ENCODE data around the gene NEUROD2.

Gene NEUROD2

GRCh38 chr17:39607851-39608130, at the start of gene NEUROD2:
Gene NEUROD2, minus strand, starts transcription at chr17:39607920. Its CDS starts 1,321 bp downstream, at chr17:39606599.
- no peak for DNase-seq

- no peak for DNase-seq
Measured at GRCh38 chr17:39655105-39655504, 47.4 kb upstream of the NEUROD2 start.

DNA sequence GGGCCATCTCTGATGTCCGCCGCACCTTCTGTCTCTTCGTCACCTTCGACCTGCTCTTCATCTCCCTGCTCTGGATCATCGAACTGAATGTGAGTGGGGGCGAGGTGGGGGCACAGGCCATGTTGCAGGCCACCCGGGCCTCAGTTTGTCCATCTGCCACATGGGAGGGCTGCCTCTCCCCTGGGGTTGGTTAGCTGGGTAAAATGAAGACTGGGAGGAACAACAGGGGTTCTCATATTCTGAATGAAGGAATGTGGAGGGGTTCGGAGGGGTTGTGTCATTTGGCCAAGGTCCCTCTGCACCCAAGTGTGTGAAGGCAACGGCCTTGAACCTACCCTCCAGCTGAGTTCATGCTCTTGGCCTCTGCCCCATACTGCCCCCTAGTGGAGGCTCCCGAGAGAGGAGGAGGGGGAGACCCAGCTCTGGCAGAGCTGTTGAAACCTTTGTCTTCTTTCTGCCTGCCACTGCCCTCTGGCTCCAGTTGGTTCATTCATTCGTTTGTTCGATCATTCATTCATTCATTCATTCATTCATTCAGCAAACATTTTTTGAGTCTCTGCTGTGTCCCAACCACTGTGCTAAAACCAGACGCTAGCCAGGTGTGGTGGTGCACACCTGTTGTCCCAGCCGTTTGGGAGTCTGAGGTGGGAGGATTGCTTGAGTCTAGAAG, 46.1 kb upstream of the NEUROD2 start:
- DNase-seq, result peak; percentile 52

- no peak for DNase-seq
Measured at GRCh38 chr17:39653316-39653661, 45.6 kb upstream of the NEUROD2 start.

- DNase-seq, result peak; percentile 74
Measured at GRCh38 chr17:39652587-39653315, 45.0 kb upstream of the NEUROD2 start.

DNA sequence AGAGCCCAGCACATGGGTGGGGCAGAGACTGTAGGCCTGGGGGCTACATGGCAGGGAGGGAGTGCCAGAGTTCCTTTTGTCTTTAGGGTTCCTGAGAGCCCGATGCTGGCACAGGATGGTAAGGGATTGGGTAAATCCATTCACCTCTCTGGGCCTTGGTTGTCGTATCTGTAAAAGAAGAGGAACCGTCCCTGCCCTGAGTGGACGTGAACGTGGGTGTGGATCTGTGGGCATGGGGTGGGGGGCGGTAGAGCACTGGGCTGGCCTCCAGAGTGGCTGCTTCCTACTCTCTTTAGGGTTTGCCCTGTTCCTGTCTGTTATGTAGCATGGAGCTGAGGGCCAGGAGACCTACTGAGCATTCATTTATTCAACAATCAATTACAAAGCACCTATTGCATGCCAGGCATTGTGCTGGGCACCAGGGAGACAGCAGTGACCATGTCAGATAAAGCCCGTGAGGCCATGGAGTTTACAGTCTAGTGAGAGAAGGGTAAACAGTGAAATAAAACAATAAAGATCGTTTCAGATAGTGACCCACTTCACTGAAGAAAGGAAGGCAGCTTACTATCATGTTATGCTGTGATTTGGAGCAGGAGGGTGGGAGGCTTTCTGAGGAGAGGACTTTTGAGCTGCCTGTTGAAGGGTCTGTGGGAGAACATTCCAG, 44.3 kb upstream of the NEUROD2 start:
- no peak for DNase-seq

GRCh38 chr17:39650121-39650579, 42.4 kb upstream of the NEUROD2 start:
- DNase-seq, result no peak

DNA sequence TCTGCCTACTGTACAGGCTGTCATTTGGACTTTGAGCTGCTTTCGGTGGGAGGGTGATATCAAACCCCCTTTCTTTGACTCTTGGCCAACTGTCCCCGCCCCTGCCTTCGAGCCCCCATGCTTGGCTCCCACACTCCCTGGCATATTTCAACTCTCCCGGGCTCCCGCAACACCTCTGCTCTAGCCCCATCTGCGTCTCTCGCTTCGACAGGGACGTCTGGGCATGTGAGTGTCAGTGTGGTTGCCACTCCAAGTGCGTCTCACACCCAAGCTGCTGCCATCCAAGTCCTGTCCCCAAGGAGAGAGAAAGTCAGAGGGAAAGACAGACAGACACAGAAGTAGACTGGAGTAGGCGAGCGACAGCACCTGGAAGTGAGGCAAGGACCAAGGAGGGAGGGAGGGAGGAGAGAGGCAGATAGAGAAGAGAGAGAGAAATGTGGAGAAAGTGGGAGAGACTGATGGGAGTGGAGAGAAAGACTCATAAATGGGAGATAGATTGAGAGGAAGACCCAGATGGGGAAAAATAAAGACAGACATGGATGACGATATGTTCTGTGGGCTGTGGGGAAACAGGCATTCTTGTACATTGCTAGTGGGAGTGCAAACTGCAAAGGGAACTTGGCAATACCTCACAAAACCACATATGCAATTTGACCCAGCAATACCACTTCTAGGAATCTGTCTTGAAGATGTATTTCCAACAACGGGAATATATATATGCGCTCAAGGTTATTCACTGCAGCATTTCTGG, 41.1 kb upstream of the NEUROD2 start:
- DNase-seq, result no peak

DNA sequence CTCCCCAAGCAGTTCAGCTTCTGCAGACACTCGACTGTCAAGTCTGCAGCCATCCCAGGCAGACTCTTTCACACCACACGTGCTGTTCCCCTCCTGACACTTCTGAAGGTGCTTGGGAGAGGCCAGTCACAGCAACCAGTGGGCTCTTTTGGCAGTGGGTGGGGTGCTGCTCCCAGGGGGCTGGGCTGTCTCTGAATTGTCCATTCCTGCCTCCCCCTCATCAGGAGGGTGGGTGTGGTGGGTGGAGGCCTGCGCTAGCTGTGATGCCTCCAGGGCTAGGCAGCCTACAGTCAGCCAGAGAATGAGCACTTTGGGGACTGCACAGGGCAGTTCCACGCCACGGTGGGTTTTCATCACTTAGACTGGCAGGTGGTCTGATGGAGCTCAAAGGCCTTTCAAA, 39.5 kb upstream of the NEUROD2 start:
- DNase-seq, result no peak

DNA sequence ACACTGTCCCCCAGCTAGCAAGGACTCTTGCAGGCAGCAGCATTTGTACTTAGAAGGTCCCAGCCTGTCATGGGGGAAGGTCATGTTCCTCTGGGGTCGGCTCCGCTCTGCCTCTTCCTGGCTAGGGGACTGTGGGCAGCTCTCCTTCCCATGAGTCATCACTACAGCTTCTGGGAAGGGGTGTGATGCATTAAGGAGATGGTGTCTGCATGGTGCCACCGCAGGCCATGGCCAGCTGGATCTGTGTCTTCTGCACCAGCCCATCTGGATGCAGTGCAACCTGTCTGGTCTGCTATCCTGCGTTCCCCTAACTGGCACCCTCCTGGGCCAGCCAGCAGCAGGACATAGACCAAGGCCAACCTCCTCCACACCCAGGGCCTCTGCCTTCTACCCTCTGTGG, 35.6 kb upstream of the NEUROD2 start:
- no peak for DNase-seq

DNA sequence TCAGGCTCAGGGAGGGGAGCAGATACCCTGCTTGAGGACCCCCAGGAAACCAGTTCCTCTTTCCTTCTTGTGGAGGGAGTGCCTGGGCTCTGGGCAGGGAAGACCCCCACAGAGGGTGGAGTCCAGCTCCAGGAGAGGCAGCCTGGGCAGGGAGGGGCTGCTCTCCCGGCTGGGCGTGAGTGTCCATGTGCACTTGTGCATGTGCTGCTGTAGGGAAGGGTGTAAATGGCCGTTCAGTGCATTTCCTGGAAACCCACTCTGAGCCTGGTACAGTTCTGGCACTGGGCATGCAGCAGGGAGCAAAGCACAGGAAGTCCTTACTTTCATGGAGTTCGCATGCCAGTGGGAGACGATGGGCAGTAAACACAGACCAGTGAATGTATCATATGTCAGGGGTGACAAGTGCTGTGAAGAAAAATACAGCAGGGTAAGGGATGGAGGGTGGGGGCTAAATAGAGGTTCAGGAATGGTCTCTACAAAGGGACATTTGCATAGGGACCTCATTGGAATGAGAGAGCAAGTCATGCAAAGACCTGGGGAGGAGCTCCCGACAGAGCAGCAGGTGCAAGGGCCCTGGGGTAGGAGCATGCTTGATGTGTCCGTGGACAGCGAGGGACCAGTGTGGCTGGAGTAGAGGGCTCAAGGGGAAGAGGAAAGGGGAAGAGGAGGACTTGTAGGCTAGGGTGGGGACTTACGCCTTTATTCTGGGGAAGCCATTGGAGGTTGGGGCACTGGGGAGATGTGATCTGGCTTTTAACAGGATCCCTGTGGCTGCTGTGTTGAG, 34.8 kb upstream of the NEUROD2 start:
- DNase-seq, result no peak

DNA sequence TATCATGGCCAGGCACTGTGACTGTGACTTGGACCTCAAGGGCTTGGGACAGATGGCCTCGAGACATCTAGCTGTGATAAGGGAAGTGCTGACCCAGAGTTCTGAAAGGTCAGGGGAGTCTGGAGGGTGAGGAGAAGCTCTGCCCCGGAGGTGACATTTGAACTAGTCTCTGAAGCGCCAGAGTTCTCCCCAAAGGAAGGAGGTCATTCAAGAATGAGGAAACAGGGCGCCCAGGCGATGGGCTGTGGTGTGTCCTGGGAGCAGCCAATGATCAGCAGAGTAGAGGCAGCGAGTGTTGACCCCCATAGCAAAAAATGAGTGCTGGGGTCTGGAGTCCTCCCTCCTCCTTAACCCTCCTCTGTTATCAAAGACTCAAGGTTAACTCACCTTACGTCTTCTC, 34.2 kb upstream of the NEUROD2 start:
- DNase-seq, result no peak

DNA sequence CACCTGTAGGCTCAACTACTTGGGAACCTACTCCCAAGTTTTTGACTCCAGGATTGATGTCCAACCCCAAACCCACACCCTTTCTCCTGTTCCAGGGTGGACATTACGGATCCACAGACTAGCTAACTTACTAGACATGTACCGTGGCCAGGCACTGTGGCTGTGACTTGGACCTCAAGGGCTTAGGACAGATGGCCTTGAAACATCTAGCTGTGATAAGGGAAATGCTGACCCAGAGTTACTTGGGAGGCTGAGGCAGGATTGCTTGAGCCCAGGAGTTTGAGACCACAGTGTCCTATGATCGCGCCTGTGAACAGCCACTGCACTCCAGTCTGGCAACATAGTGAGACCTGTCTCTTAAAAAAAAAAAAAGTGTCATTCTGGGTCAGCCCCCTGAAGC, 33.4 kb upstream of the NEUROD2 start:
- no peak for DNase-seq

- no peak for DNase-seq
Measured at GRCh38 chr17:39640591-39641031, 32.9 kb upstream of the NEUROD2 start.

DNA sequence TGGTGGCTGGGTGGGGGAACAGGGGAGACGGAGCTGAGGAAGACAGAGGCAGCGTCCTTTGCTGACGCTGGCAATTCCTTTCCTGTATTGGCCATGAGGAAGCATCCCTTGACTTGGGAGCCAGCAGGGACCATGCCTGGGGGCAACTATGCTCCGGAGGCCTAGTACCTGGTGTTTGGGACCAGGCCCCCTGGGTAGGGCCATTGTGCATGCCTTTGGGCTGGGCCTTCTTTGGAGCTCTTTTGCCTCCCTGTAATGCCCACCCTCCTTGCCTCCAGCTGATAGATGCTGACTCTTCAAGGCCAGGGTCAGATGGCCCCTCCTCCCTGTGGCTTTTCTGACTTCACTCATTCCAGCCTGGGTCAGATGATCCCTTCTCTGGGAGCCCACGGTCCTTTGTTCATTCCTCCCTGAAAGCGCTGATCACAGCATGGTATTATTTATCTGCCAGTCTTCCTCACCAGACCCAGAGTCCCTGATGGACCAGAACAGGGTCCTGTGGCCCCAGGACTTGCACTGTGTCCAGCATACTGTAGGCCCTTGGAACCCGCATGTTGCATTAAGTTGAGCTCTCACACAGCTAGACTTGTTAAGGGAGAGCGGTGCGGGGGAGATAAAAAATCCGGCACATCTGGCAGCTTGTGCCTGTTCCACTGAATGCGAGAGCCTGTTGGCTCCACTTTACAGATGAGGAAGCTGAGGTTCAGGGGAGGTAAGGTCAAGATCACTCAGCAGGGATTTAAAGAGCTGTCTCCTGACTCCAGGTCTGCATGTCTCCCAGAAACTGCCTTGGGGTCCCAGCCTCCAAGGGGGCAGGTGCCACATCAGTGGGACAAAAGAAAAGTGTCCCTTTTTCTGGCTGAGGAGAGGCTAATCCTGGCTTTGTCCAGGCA, 32.1 kb upstream of the NEUROD2 start:
- no peak for DNase-seq

- DNase-seq, result no peak
Measured at GRCh38 chr17:39639043-39639442, 31.3 kb upstream of the NEUROD2 start.

GRCh38 chr17:39638317-39638716, 30.6 kb upstream of the NEUROD2 start:
- DNase-seq, result no peak

DNA sequence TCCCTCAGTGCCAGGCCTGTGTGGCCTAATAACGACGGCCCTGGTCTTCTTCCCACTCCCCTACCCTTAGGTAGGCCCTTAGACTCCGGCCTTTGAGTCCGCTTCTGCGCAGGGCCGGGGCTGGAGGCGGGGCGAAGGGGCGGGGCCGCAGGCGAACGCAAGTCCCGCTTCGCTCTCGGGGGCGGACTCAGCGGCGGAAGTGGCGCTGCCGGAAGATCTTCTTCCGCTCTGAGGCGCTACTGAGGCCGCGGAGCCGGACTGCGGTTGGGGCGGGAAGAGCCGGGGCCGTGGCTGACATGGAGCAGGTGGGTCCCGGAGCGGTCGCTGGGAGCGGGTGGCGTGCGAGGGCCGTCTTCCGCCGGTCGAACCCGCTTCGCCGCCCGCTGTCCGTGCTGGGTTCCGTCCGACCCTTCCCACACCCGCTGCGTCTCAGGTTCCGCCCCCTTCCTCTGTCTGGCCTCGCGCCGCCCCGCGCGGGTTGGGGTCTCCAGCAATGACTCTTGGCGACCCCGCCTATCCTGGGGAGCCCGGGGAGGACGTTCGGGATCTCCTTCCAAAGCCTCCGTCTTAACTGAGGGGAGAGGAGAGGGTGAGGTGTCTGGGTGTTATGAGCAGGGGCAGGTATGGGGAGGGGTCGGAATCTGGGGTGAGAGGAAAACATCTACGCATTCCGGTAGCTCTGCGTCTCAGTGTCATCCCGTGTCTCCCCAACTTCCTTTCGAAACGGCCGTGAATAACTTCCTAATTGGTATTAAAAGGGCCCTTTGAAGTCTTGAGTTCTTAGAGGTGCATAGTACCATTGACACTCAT, 29.4 kb upstream of the NEUROD2 start, which contains the start of gene STARD3:
TSS of gene STARD3 (plus strand) at position 218 of the 810 bp plus-strand sequence. CDS start 16,388 bp downstream, outside the sequence.
- peak; percentile 93 for DNase-seq

- no peak for DNase-seq
Measured at GRCh38 chr17:39636587-39636926, 28.8 kb upstream of the NEUROD2 start.

GRCh38 chr17:39635614-39636176, 28.0 kb upstream of the NEUROD2 start:
- DNase-seq, result no peak

Data from retina (tissue), 1 donor.